WTC11 (cell line): ENCODE measurements around the gene RPS10. TPM values are rescaled to one million over a fixed set of nuclear protein-coding genes. Genes with fewer than 3 reads are reported as not detected.
"Not testable (repeated sequence)": the region's sequence is repeated elsewhere in the genome, so short reads cannot be mapped to it uniquely, and the experiment has no call there.

Source experiments
- ATAC-seq: fragments of 200-7000 bp; cut with Tn5 transposase; 2 replicates; pipeline ENCODE4 v1.10.0; 2021; ENCODE audit warnings: mild to moderate bottlenecking, moderate library complexity
- CTCF ChIA-PET: fragments of 300-600 bp; sonication (Branson Sonifier 250); formaldehyde crosslinking; loops from one replicate; lab custom pipeline; 2021; ENCODE audit warnings: antibody characterized with exemption; lab: Charles Lee
- POLR2A ChIA-PET: fragments of 350-600 bp; sonication (Branson Sonifier 250); formaldehyde crosslinking; loops from one replicate; lab custom pipeline; 2021; ENCODE audit warnings: antibody characterized with exemption; lab: Charles Lee
- DNase-seq: peaks from one replicate; pipeline ENCODE4 v3.0.0; 2021; ENCODE audit warnings: low spot score
- H3K27ac Mint-ChIP-seq: 2 replicates; pipeline ENCODE4 v1.8.0; 2021; ENCODE audit warnings: mixed read lengths
- H3K27me3 Mint-ChIP-seq: 2 replicates; pipeline ENCODE4 v1.8.0; 2021; ENCODE audit warnings: low read depth, mild to moderate bottlenecking, moderate library complexity, mixed read lengths
- H3K36me3 Mint-ChIP-seq: 2 replicates; pipeline ENCODE4 v1.8.0; 2021; ENCODE audit warnings: mixed read lengths
- H3K4me1 Mint-ChIP-seq: 2 replicates; pipeline ENCODE4 v1.8.0; 2022; ENCODE audit warnings: mixed read lengths
- H3K4me3 Mint-ChIP-seq: 2 replicates; pipeline ENCODE4 v1.8.0; 2021; ENCODE audit warnings: mild to moderate bottlenecking, moderate library complexity, mixed read lengths
- H3K9me3 Mint-ChIP-seq: 2 replicates; pipeline ENCODE4 v1.8.0; 2021; ENCODE audit warnings: mixed read lengths
- CREM ChIP-seq: sonication (generic); formaldehyde crosslinking; IDR thresholded peaks from 2 replicates; pipeline ENCODE4 v1.8.1; 2022; ENCODE audit warnings: mild to moderate bottlenecking, missing genetic modification reagents, moderate library complexity
- EMX1 ChIP-seq: fragments of 250-450 bp; sonication (Bioruptor Pico); IDR thresholded peaks from 2 replicates; pipeline ENCODE4 v1.8.0; 2021; ENCODE audit warnings: mild to moderate bottlenecking
- FOXJ3 ChIP-seq: sonication (generic); formaldehyde crosslinking; IDR thresholded peaks from 2 replicates; pipeline ENCODE4 v1.9.0; 2021; ENCODE audit warnings: missing genetic modification reagents, mild to moderate bottlenecking, borderline replicate concordance
- IRF2 ChIP-seq: sonication (generic); formaldehyde crosslinking; IDR thresholded peaks from 2 replicates; pipeline ENCODE4 v1.8.0; 2022; ENCODE audit warnings: low read depth, missing genetic modification reagents, borderline replicate concordance
- JAZF1 ChIP-seq: fragments of 250-450 bp; sonication (Bioruptor Pico); IDR thresholded peaks from 2 replicates; pipeline ENCODE4 v1.9.0; 2021; ENCODE audit warnings: moderate library complexity, mild to moderate bottlenecking, inconsistent platforms
- MYBL2 ChIP-seq: sonication (generic); formaldehyde crosslinking; IDR thresholded peaks from 2 replicates; pipeline ENCODE4 v1.8.1; 2023; ENCODE audit warnings: mild to moderate bottlenecking, moderate library complexity, missing genetic modification reagents
- NFYB ChIP-seq: sonication (generic); formaldehyde crosslinking; conservative IDR thresholded peaks from 2 replicates; pipeline ENCODE4 v1.8.0; 2022; ENCODE audit warnings: low read depth, missing genetic modification reagents
- NR2C2 ChIP-seq: sonication (generic); formaldehyde crosslinking; IDR thresholded peaks from 2 replicates; pipeline ENCODE4 v1.8.0; 2022; ENCODE audit warnings: mild to moderate bottlenecking, missing genetic modification reagents
- RORB ChIP-seq: fragments of 250-450 bp; sonication (Bioruptor Pico); IDR thresholded peaks from 2 replicates; pipeline ENCODE4 v1.9.0; 2021; ENCODE audit warnings: mild to moderate bottlenecking
- TCF7 ChIP-seq: sonication (generic); formaldehyde crosslinking; IDR thresholded peaks from 2 replicates; pipeline ENCODE4 v1.8.0; 2022; ENCODE audit warnings: mild to moderate bottlenecking, low read depth, missing genetic modification reagents, moderate library complexity
- TP53 ChIP-seq: sonication (generic); formaldehyde crosslinking; IDR thresholded peaks from 2 replicates; pipeline ENCODE4 v1.8.1; 2023; ENCODE audit warnings: mild to moderate bottlenecking, missing genetic modification reagents
- ZNF138 ChIP-seq: sonication (generic); formaldehyde crosslinking; conservative IDR thresholded peaks from 2 replicates; pipeline ENCODE4 v1.8.1; 2022; ENCODE audit warnings: mild to moderate bottlenecking, moderate library complexity, missing genetic modification reagents
- total RNA-seq: library from RNA; stranded (reverse); gene quantifications from 3 replicates; pipeline ENCODE4 v1.2.3, GENCODE V29; 2021
- TF ChIP-seq, protein P1 (sequence below): sonication (generic); formaldehyde crosslinking; IDR thresholded peaks from 2 replicates; pipeline ENCODE4 v1.8.1; 2022; ENCODE audit warnings: mild to moderate bottlenecking, missing genetic modification reagents, moderate library complexity, borderline replicate concordance
- TF ChIP-seq, protein P2 (sequence below): sonication (generic); formaldehyde crosslinking; IDR thresholded peaks from 2 replicates; pipeline ENCODE4 v1.8.1; 2023; ENCODE audit warnings: mild to moderate bottlenecking, missing genetic modification reagents, moderate library complexity
- TF ChIP-seq, protein P3 (sequence below): fragments of 250-450 bp; sonication (Bioruptor Pico); IDR thresholded peaks from 2 replicates; pipeline ENCODE4 v1.9.0; 2021; ENCODE audit warnings: moderate library complexity, mild to moderate bottlenecking, inconsistent platforms, borderline replicate concordance
- TF ChIP-seq, protein P4 (sequence below): sonication (generic); formaldehyde crosslinking; IDR thresholded peaks from 2 replicates; pipeline ENCODE4 v1.8.1; 2022; ENCODE audit warnings: mild to moderate bottlenecking, moderate library complexity, missing genetic modification reagents
- TF ChIP-seq, protein P5 (sequence below): fragments of 250-450 bp; sonication (Bioruptor Pico); IDR thresholded peaks from 2 replicates; pipeline ENCODE4 v2.1.2; 2022; ENCODE audit warnings: mild to moderate bottlenecking, moderate library complexity
- TF ChIP-seq, protein P6 (sequence below): fragments of 250-450 bp; sonication (Bioruptor Pico); IDR thresholded peaks from 2 replicates; pipeline ENCODE4 v1.9.0; 2021; ENCODE audit warnings: mild to moderate bottlenecking
- TF ChIP-seq, protein P7 (sequence below): sonication (generic); formaldehyde crosslinking; IDR thresholded peaks from 2 replicates; pipeline ENCODE4 v1.8.0; 2022; ENCODE audit warnings: mild to moderate bottlenecking, missing genetic modification reagents
- TF ChIP-seq, protein P8 (sequence below): fragments of 250-450 bp; sonication (Bioruptor Pico); IDR thresholded peaks from 2 replicates; pipeline ENCODE4 v1.8.0; 2021; ENCODE audit warnings: mild to moderate bottlenecking

Gene RPS10
- total RNA-seq, 1 experiment from 2014 or later, result 2,184 TPM

DNA sequence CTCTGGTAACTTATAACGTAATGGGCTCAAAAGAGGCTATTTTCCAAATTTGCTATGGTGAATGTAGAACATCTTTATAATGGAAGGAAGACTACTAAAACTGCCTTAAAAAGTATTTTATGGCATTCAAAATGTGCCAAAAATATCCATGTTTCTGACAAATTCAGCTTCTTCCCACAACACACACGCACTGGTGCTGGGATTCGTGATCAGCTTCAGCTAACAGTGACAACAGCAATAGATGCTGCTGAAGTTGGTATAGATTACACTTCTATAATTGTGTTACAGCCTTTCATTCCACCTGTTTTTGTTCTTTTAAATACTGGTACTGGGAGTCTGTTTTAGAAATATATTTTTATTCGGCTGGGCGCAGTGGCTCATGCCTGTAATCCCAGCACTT, 52.4 kb downstream of the RPS10 start:
- Mint-ChIP-seq H3K36me3 (peaks cover 13% of the 10 kb centered on the region; the same call in 1 of the 2 replicates), H3K27ac (no peak overlapping the region), H3K9me3 (no peaks in the 10 kb centered on the region), H3K4me3 (no peak overlapping the region), H3K4me1 (no peaks in the 10 kb centered on the region), H3K27me3 (no peaks in the 10 kb centered on the region)
- no peak for ATAC-seq
- TF ChIP-seq, protein P1, sequence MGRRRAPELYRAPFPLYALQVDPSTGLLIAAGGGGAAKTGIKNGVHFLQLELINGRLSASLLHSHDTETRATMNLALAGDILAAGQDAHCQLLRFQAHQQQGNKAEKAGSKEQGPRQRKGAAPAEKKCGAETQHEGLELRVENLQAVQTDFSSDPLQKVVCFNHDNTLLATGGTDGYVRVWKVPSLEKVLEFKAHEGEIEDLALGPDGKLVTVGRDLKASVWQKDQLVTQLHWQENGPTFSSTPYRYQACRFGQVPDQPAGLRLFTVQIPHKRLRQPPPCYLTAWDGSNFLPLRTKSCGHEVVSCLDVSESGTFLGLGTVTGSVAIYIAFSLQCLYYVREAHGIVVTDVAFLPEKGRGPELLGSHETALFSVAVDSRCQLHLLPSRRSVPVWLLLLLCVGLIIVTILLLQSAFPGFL (CRISPR knock-in tag), result no peak
- TF ChIP-seq TCF7, result no peak
- no peak for TF ChIP-seq FOXJ3
- TF ChIP-seq, protein P2, sequence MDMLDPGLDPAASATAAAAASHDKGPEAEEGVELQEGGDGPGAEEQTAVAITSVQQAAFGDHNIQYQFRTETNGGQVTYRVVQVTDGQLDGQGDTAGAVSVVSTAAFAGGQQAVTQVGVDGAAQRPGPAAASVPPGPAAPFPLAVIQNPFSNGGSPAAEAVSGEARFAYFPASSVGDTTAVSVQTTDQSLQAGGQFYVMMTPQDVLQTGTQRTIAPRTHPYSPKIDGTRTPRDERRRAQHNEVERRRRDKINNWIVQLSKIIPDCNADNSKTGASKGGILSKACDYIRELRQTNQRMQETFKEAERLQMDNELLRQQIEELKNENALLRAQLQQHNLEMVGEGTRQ (CRISPR knock-in tag), result no peak
- TF ChIP-seq NR2C2 (CRISPR knock-in tag), result no peak
- ChIA-PET POLR2A (no interaction called here), CTCF (no interaction called here)
- no peak for DNase-seq

DNA sequence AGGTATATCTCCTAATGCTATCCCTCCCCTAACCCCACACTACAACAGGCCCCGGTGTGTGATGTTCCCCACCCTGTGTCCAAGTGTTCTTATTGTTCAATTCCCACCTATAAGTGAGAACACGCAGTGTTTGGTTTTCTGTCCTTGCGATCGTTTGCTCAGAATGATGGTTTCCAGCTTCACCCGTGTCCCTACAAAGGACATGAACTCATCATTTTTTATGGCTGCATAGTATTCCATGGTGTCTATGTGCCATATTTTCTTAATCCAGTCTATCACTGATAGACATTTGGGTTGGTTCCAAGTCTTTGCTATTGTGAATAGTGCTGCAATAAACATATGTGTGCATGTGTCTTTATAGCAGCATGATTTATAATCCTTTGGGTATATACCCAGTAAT, 54.0 kb downstream of the RPS10 start:
- H3K9me3 Mint-ChIP-seq, H3K27me3 Mint-ChIP-seq, H3K4me3 Mint-ChIP-seq, CTCF ChIA-PET, POLR2A ChIA-PET, ATAC-seq, DNase-seq, H3K4me1 Mint-ChIP-seq, H3K27ac Mint-ChIP-seq: not testable (repeated sequence)
- H3K36me3 Mint-ChIP-seq, result peaks cover 13% of the 10 kb centered on the region; the same call in 1 of the 2 replicates

DNA sequence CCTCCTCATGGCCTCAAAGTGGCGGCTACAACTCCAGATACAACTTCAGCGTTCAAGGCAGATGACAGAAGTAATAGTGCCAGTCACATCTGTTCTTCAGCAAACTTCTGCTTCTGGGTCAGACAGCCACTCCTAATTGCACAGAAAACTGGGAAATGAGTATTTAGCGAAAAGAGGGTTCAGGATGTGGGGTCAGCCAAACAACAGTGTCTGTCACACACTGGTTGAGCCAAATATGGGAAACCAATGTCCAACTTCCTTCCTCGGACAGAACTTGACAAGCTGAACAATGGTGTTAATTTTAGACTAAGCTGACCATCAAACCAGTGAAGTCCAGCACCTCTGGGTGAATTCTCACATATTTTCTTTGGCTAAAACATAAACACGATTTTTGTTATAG, 55.5 kb downstream of the RPS10 start:
- POLR2A ChIA-PET, result no interaction called here
- no peak overlapping the region; the same call in 1 of the 2 replicates for H3K27ac Mint-ChIP-seq
- H3K4me3 Mint-ChIP-seq, result no peak overlapping the region

More for the DNA sequence above, 55.5 kb downstream of the RPS10 start:
- Mint-ChIP-seq H3K36me3 (peaks cover 13% of the 10 kb centered on the region; the same call in 1 of the 2 replicates), H3K9me3 (no peaks in the 10 kb centered on the region), H3K27me3 (no peaks in the 10 kb centered on the region), H3K4me1 (no peaks in the 10 kb centered on the region)
- DNase-seq (no peak), ATAC-seq (no peak)
- CTCF ChIA-PET, result no interaction called here
- TF ChIP-seq ZNF138 (CRISPR knock-in tag), result no peak
- TF ChIP-seq MYBL2 (CRISPR knock-in tag), result no peak
- no peak for TF ChIP-seq NFYB (CRISPR knock-in tag)
- TF ChIP-seq JAZF1 (CRISPR knock-in tag), result no peak
- TF ChIP-seq, protein P3, sequence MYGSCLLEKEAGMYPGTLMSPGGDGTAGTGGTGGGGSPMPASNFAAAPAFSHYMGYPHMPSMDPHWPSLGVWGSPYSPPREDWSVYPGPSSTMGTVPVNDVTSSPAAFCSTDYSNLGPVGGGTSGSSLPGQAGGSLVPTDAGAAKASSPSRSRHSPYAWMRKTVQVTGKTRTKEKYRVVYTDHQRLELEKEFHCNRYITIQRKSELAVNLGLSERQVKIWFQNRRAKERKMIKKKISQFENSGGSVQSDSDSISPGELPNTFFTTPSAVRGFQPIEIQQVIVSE (CRISPR knock-in tag), result no peak
- no peak for TF ChIP-seq EMX1 (CRISPR knock-in tag)
- TF ChIP-seq, protein P4, sequence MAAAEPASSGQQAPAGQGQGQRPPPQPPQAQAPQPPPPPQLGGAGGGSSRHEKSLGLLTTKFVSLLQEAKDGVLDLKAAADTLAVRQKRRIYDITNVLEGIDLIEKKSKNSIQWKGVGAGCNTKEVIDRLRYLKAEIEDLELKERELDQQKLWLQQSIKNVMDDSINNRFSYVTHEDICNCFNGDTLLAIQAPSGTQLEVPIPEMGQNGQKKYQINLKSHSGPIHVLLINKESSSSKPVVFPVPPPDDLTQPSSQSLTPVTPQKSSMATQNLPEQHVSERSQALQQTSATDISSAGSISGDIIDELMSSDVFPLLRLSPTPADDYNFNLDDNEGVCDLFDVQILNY (CRISPR knock-in tag), result no peak
- TF ChIP-seq, protein P5, sequence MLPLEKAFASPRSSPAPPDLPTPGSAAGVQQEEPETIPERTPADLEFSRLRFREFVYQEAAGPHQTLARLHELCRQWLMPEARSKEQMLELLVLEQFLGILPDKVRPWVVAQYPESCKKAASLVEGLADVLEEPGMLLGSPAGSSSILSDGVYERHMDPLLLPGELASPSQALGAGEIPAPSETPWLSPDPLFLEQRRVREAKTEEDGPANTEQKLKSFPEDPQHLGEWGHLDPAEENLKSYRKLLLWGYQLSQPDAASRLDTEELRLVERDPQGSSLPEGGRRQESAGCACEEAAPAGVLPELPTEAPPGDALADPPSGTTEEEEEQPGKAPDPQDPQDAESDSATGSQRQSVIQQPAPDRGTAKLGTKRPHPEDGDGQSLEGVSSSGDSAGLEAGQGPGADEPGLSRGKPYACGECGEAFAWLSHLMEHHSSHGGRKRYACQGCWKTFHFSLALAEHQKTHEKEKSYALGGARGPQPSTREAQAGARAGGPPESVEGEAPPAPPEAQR (CRISPR knock-in tag), result no peak
- TF ChIP-seq, protein P6, sequence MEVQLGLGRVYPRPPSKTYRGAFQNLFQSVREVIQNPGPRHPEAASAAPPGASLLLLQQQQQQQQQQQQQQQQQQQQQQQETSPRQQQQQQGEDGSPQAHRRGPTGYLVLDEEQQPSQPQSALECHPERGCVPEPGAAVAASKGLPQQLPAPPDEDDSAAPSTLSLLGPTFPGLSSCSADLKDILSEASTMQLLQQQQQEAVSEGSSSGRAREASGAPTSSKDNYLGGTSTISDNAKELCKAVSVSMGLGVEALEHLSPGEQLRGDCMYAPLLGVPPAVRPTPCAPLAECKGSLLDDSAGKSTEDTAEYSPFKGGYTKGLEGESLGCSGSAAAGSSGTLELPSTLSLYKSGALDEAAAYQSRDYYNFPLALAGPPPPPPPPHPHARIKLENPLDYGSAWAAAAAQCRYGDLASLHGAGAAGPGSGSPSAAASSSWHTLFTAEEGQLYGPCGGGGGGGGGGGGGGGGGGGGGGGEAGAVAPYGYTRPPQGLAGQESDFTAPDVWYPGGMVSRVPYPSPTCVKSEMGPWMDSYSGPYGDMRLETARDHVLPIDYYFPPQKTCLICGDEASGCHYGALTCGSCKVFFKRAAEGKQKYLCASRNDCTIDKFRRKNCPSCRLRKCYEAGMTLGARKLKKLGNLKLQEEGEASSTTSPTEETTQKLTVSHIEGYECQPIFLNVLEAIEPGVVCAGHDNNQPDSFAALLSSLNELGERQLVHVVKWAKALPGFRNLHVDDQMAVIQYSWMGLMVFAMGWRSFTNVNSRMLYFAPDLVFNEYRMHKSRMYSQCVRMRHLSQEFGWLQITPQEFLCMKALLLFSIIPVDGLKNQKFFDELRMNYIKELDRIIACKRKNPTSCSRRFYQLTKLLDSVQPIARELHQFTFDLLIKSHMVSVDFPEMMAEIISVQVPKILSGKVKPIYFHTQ (CRISPR knock-in tag), result no peak
- no peak for TF ChIP-seq IRF2
- TF ChIP-seq, protein P7, sequence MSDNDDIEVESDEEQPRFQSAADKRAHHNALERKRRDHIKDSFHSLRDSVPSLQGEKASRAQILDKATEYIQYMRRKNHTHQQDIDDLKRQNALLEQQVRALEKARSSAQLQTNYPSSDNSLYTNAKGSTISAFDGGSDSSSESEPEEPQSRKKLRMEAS, result no peak
- TF ChIP-seq TP53, result no peak
- no peak for TF ChIP-seq RORB (CRISPR knock-in tag)
- TF ChIP-seq, protein P8, sequence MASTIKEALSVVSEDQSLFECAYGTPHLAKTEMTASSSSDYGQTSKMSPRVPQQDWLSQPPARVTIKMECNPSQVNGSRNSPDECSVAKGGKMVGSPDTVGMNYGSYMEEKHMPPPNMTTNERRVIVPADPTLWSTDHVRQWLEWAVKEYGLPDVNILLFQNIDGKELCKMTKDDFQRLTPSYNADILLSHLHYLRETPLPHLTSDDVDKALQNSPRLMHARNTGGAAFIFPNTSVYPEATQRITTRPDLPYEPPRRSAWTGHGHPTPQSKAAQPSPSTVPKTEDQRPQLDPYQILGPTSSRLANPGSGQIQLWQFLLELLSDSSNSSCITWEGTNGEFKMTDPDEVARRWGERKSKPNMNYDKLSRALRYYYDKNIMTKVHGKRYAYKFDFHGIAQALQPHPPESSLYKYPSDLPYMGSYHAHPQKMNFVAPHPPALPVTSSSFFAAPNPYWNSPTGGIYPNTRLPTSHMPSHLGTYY, result no peak
- TF ChIP-seq CREM (CRISPR knock-in tag), result no peak
